ENCODE data around the gene IL18.

- TF ChIP-seq CTCF (conservative IDR thresholded peaks at IDR 0.05; ENCODE audit: low read depth, low read length) (no peak), EZH2phosphoT487 (IDR thresholded peaks at IDR 0.05; ENCODE audit: borderline replicate concordance, low read length) (no peak), EZH2 (IDR thresholded peaks at IDR 0.05; ENCODE audit: low read length, unreplicated experiment) (no peak)
Measured at GRCh38 chr11:112127056-112127455, 36.8 kb downstream of the IL18 start.
